Upper lobe of right lung (tissue), 1 donor: ENCODE results near the gene TTC9. TPM values are rescaled to one million over a fixed set of nuclear protein-coding genes. Genes with fewer than 3 reads are reported as not detected.
A peak's percentile ranks its signal among the peaks of the same experiment; 100 is the strongest.

Experiments
- ATAC-seq: fragments of 200-7000 bp; cut with Tn5 transposase; one replicate; pipeline ENCODE4 v1.9.1; 2020; ENCODE audit warnings: mild to moderate bottlenecking, moderate library complexity
- DNase-seq: peaks from one replicate; pipeline ENCODE4 v3.0.0-alpha.2; 2020
- H3K27ac ChIP-seq: fragments of 200-600 bp; one replicate; pipeline ENCODE4 v1.8.0; 2022
- H3K27me3 ChIP-seq: fragments of 200-600 bp; one replicate; pipeline ENCODE4 v1.8.0; 2022; ENCODE audit warnings: mild to moderate bottlenecking
- H3K36me3 ChIP-seq: fragments of 200-600 bp; one replicate; pipeline ENCODE4 v1.8.0; 2022
- H3K4me1 ChIP-seq: fragments of 200-600 bp; one replicate; pipeline ENCODE4 v1.8.0; 2022
- H3K4me3 ChIP-seq: fragments of 200-600 bp; one replicate; pipeline ENCODE4 v1.8.0; 2022; ENCODE audit warnings: mild to moderate bottlenecking
- H3K9me3 ChIP-seq: fragments of 200-600 bp; one replicate; pipeline ENCODE4 v1.8.0; 2022
- intact Hi-C: fragments of 100-400 bp; cut with DNase I; formaldehyde crosslinking; loops from one replicate; pipeline ENCODE4 v1.11.0; 2022
- total RNA-seq: library from RNA; stranded (reverse); fragmentation: NEBNext Ultra II Directional; extraction: Animal tissue kit (Norgen Biotek cat#: 25700); gene quantifications from one replicate; pipeline ENCODE4 v1.2.1, GENCODE V29; 2021
- TF ChIP-seq, protein P1 (sequence below): fragments of 200-600 bp; IDR thresholded peaks from one replicate; pipeline ENCODE4 v1.8.0; 2022; ENCODE audit warnings: antibody characterized with exemption
- donor health status: DM: no; HTN: yes; CAD: no; lungs with severe emphysema.

The TTC9 gene
- total RNA-seq, 1 donor from 2014 or later: 6.7 TPM

DNA sequence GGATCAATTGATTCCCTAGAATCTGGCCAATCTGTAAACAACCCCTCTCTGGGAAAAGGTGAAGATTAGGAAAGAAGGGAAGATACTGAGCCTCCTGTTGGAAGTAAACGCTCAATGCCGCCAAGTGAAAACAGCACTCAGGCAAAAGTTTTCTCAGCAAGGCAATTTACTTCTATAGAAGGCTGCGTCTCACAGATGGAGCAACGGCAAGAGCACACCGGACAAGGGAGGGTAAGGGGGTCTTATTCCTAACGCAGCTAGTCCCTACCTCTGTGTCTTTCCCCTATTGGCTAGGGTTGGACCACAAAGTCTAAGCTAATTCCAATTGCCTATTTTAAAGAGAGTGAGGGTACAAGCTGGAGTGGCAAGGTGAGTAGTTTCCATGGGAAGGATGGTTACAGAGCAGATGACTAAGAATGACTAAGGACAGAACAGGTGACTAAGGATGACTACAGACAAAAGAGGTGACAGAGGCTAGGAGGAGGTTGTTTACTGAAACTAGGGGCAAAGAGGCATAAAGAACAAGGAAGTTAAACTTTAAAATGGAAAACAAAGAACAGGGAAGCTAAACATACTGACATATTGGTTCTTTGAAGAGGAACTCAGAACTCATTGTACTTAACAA, 5.6 kb upstream of the TTC9 start:
- peaks cover 8% of the 10 kb centered on the region for H3K4me1 ChIP-seq
- intact Hi-C loops: no loop called here
- peaks cover 6% of the 10 kb centered on the region for H3K27me3 ChIP-seq
- H3K9me3 ChIP-seq: no peaks in the 10 kb centered on the region
- TF ChIP-seq, protein P1, sequence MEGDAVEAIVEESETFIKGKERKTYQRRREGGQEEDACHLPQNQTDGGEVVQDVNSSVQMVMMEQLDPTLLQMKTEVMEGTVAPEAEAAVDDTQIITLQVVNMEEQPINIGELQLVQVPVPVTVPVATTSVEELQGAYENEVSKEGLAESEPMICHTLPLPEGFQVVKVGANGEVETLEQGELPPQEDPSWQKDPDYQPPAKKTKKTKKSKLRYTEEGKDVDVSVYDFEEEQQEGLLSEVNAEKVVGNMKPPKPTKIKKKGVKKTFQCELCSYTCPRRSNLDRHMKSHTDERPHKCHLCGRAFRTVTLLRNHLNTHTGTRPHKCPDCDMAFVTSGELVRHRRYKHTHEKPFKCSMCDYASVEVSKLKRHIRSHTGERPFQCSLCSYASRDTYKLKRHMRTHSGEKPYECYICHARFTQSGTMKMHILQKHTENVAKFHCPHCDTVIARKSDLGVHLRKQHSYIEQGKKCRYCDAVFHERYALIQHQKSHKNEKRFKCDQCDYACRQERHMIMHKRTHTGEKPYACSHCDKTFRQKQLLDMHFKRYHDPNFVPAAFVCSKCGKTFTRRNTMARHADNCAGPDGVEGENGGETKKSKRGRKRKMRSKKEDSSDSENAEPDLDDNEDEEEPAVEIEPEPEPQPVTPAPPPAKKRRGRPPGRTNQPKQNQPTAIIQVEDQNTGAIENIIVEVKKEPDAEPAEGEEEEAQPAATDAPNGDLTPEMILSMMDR: no peak
- H3K36me3 ChIP-seq: no peaks in the 10 kb centered on the region
- no peak for ATAC-seq
- H3K27ac ChIP-seq: no peak overlapping the region
- DNase-seq: no peak
- no peak overlapping the region for H3K4me3 ChIP-seq

DNA sequence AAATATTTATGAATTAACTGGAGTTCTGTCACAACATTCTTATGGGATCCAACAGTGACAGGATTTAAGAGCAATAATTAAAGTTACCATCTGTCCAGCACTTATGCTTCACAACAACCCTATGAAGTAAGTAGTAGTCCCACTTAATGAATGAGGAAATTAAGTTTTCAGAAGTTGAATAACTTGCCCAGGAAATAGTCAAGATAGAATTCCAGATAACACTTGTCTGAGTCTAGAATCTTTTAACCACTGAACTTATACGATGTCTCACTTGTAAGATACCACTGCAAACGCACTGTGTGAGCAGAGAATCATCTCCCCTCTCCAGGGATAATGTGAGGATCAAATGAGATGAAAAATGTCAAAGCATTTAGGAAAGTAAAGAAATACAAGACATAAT, 3.3 kb upstream of the TTC9 start:
- Histone ChIP-seq H3K27me3 (peaks cover 6% of the 10 kb centered on the region), H3K9me3 (no peaks in the 10 kb centered on the region), H3K27ac (no peak overlapping the region), H3K4me3 (no peak overlapping the region), H3K36me3 (no peaks in the 10 kb centered on the region), H3K4me1 (peaks cover 16% of the 10 kb centered on the region)
- intact Hi-C loops: no loop called here
- ATAC-seq: no peak
- no peak for DNase-seq
- TF ChIP-seq, protein P1: no peak

DNA sequence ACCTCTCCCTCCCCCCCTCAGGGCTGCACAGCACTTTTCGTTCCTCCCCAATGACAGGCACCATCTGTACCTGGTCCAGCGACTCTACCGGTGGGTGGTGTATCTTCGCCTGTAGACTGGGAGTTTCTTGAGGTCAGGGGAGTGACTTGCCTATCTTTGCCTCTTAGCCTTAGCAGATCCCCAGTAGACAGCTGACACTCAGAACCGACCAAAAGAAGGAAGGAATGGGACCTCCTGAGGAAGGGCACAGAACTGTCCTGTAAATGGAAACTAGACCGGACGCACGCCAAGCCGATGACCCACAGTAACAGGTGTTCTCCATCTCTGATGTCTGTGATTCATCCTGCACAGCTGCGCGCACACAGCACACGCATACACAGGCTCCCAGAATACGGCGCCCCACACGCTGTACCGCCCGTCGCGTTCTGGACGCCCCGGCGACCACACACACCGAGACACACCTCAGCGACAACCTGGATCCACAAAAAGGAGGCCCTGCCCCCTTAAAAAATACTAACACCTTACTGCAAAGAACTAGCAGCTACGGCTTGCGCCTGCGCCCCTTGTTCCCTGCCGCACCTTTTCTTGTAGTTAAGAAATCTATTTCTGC, 673 bp upstream of the TTC9 start:
- no peaks in the 10 kb centered on the region for H3K36me3 ChIP-seq
- H3K4me1 ChIP-seq: peaks cover 24% of the 10 kb centered on the region
- H3K27me3 ChIP-seq: peaks cover 6% of the 10 kb centered on the region
- DNase-seq (peak; percentile 76), ATAC-seq (peak; percentile 72)
- H3K9me3 ChIP-seq: no peaks in the 10 kb centered on the region
- TF ChIP-seq, protein P1: no peak
- peak overlapping the region; percentile 72 for H3K4me3 ChIP-seq
- intact Hi-C loops: no loop called here
- H3K27ac ChIP-seq: peak overlapping the region; percentile 30

DNA sequence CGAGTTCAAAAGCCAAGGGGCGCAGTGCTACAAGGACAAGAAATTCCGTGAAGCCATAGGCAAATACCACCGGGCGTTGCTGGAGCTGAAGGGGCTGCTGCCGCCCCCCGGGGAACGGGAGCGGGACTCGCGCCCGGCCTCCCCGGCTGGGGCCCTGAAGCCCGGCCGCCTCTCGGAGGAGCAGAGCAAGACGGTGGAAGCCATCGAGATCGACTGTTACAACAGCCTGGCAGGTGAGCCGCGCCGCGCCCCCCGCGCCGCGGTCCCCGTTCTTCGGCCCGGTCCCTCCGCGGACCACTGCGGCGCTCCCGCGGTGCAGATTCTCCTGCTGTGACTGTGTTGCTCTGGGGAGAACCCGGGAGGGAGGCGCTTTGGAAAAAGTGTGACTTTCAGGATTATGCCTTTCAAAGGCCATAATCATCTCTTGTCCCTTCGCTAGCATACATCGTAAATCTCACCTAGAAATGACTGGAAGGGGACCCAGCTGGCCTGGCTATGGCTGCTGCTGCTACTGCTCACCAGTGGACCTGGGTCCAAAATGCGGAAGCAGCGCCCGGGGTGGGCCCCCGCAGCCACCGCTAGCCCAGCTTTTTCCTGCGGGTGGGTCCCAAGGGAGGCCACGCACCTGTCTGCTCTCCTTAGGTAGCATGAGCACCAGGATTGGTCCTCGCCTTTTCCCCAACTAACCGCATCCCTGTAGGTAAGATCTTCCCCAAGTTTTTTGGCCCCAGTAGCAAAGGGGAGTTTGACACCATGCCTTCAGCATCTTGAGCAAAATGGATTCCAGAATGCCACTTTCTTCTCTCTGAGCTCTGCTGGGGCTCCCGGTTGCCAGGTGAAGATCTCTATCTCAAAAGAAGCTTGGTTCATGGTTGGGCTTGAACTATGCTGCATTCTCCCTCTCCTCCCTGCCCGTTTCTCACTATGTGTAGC, 853 bp downstream of the TTC9 start:
- Histone ChIP-seq H3K4me3 (peak overlapping the region; percentile 72), H3K9me3 (no peaks in the 10 kb centered on the region), H3K4me1 (peaks cover 24% of the 10 kb centered on the region), H3K27me3 (peaks cover 6% of the 10 kb centered on the region), H3K27ac (peak overlapping the region; percentile 60), H3K36me3 (no peaks in the 10 kb centered on the region)
- intact Hi-C loops: no loop called here
- DNase-seq (peak; percentile 66), ATAC-seq (peak; percentile 11)
- TF ChIP-seq, protein P1: no peak

DNA sequence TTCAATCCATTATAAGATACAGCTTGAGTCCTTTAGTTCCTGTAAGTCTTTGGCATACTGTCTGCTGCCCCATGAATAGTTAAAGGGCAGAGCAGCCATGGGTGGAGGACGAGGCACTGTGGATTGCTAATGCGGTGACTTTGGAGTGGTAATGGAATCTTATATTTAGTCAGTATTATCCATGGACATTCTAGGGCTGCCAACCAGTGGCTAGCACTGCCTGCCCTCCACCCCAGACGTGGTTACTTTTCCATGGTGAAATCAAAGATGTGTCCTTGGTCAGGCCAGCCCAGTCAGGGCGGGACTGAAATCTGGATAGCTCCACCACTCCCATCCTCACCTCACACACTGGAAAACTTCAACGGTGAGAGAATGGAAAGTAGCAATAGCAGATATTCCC, 2.3 kb downstream of the TTC9 start:
- ATAC-seq (no peak), DNase-seq (no peak)
- no peaks in the 10 kb centered on the region for H3K9me3 ChIP-seq
- H3K27me3 ChIP-seq: peaks cover 6% of the 10 kb centered on the region
- peaks cover 24% of the 10 kb centered on the region for H3K4me1 ChIP-seq
- intact Hi-C loops: no loop called here
- H3K4me3 ChIP-seq: peak overlapping the region; percentile 72
- TF ChIP-seq, protein P1: no peak
- no peak overlapping the region for H3K27ac ChIP-seq
- no peaks in the 10 kb centered on the region for H3K36me3 ChIP-seq
